ENCODE results near the gene EFNB2.

The EFNB2 gene

GRCh38 chr13:106550570-106551135 lies 15.2 kb upstream of the EFNB2 start:
- no peak for DNase-seq

- no peak for DNase-seq
Observed at GRCh38 chr13:106548064-106548696, 12.7 kb upstream of the EFNB2 start.

- no peak for DNase-seq
Observed at GRCh38 chr13:106541826-106542225, 6.4 kb upstream of the EFNB2 start.

GRCh38 chr13:106540613-106541012 lies 5.2 kb upstream of the EFNB2 start:
- DNase-seq = no peak

- DNase-seq = no peak
Observed at GRCh38 chr13:106537521-106537920, 2.1 kb upstream of the EFNB2 start.

GRCh38 chr13:106536244-106537034 lies 977 bp upstream of the EFNB2 start:
- DNase-seq = peak; percentile 23

- DNase-seq = no peak
Observed at GRCh38 chr13:106534639-106535551, 567 bp downstream of the EFNB2 start.

- DNase-seq = peak; percentile 2
Observed at GRCh38 chr13:106533943-106534638, 1.4 kb downstream of the EFNB2 start.

GRCh38 chr13:106533101-106533942 lies 2.1 kb downstream of the EFNB2 start:
- peak; percentile 25 for DNase-seq

- DNase-seq = no peak
Observed at GRCh38 chr13:106532111-106532929, 3.1 kb downstream of the EFNB2 start.

- DNase-seq = no peak
Observed at GRCh38 chr13:106530980-106531481, 4.4 kb downstream of the EFNB2 start.

GRCh38 chr13:106530171-106530851 lies 5.2 kb downstream of the EFNB2 start:
- no peak for DNase-seq

- no peak for DNase-seq
Observed at GRCh38 chr13:106529415-106530170, 5.9 kb downstream of the EFNB2 start.

GRCh38 chr13:106528718-106529414 lies 6.6 kb downstream of the EFNB2 start:
- no peak for DNase-seq

GRCh38 chr13:106527826-106528225 lies 7.6 kb downstream of the EFNB2 start:
- no peak for DNase-seq

GRCh38 chr13:106527445-106527801 lies 8.0 kb downstream of the EFNB2 start:
- DNase-seq = no peak

GRCh38 chr13:106526738-106527444 lies 8.6 kb downstream of the EFNB2 start:
- no peak for DNase-seq

GRCh38 chr13:106525865-106526264 lies 9.6 kb downstream of the EFNB2 start:
- no peak for DNase-seq

Data from NCI-H2029 (cell line).